DND-41 (cell line): ENCODE results near the gene TP53I3.

Source experiments
- CTCF ChIP-seq: IDR thresholded peaks from 2 replicates; pipeline ENCODE4 v1.5.1; 2012; ENCODE audit warnings: borderline replicate concordance, low read length, moderate library complexity, mild to moderate bottlenecking; ENCODE audit not compliant: poor library complexity, severe bottlenecking; ENCODE audit errors: extremely low read depth
- EZH2 ChIP-seq: IDR thresholded peaks from 3 replicates; pipeline ENCODE4 v1.6.1; 2012; ENCODE audit warnings: borderline replicate concordance, low read depth, mild to moderate bottlenecking, moderate library complexity, low read length, inconsistent platforms; ENCODE audit not compliant: severe bottlenecking

- TF ChIP-seq CTCF (no peak), EZH2 (no peak)
Measured at GRCh38 chr2:24080701-24081100, 3.9 kb downstream of the TP53I3 start.
